Glutamatergic neuron (in vitro differentiated cells): ENCODE data around the gene RBBP8NL. TPM values are rescaled to one million over a fixed set of nuclear protein-coding genes. Genes with fewer than 3 reads are reported as not detected.

Experiments
- DNase-seq: peaks from one replicate; pipeline ENCODE4 v3.0.0; 2022
- H3K27ac Mint-ChIP-seq: one replicate; pipeline ENCODE4 v1.8.0; 2020; ENCODE audit warnings: mild to moderate bottlenecking, mixed read lengths, inconsistent platforms; ENCODE audit not compliant: unreplicated experiment
- H3K27me3 Mint-ChIP-seq: one replicate; pipeline ENCODE4 v1.8.0; 2020; ENCODE audit warnings: mild to moderate bottlenecking, moderate library complexity, mixed read lengths, inconsistent platforms; ENCODE audit not compliant: unreplicated experiment
- H3K36me3 Mint-ChIP-seq: one replicate; pipeline ENCODE4 v1.8.0; 2020; ENCODE audit warnings: mild to moderate bottlenecking, mixed read lengths, inconsistent platforms; ENCODE audit not compliant: unreplicated experiment
- H3K4me1 Mint-ChIP-seq: one replicate; pipeline ENCODE4 v1.8.0; 2020; ENCODE audit warnings: mild to moderate bottlenecking, low read depth, mixed read lengths, inconsistent platforms; ENCODE audit not compliant: unreplicated experiment
- H3K4me3 Mint-ChIP-seq: one replicate; pipeline ENCODE4 v1.8.0; 2020; ENCODE audit warnings: mild to moderate bottlenecking, mixed read lengths, inconsistent platforms; ENCODE audit not compliant: unreplicated experiment
- H3K9me3 Mint-ChIP-seq: one replicate; pipeline ENCODE4 v1.8.0; 2020; ENCODE audit warnings: mild to moderate bottlenecking, moderate library complexity, mixed read lengths, inconsistent platforms; ENCODE audit not compliant: unreplicated experiment
- CTCF ChIP-seq: fragments of 200-600 bp; sonication (generic); IDR thresholded peaks from one replicate; pipeline ENCODE4 v1.5.0; 2021; ENCODE audit not compliant: partially characterized antibody, unreplicated experiment
- total RNA-seq: library from RNA; stranded (reverse); fragmentation: NEBNext Ultra II Directional; extraction: Animal tissue kit (Norgen Biotek cat#: 25700); gene quantifications from one replicate; pipeline ENCODE4 v1.2.1, GENCODE V29; 2021; ENCODE audit not compliant: unreplicated experiment

Gene RBBP8NL
- total RNA-seq, 1 donor from 2014 or later: not detected

- no peak for DNase-seq
- Mint-ChIP-seq H3K36me3 (no peaks in the 10 kb centered on the region), H3K27ac (no peak overlapping the region), H3K9me3 (peaks cover 5% of the 10 kb centered on the region), H3K27me3 (peaks cover 6% of the 10 kb centered on the region), H3K4me1 (peaks cover 7% of the 10 kb centered on the region), H3K4me3 (no peak overlapping the region)
- no peak for TF ChIP-seq CTCF
Observed at GRCh38 chr20:62461157-62461556, 33.8 kb upstream of the RBBP8NL start.

GRCh38 chr20:62460678-62461077, 33.3 kb upstream of the RBBP8NL start:
- Mint-ChIP-seq H3K9me3 (peaks cover 5% of the 10 kb centered on the region), H3K4me3 (no peak overlapping the region), H3K4me1 (peaks cover 8% of the 10 kb centered on the region), H3K27ac (no peak overlapping the region), H3K27me3 (peaks cover 6% of the 10 kb centered on the region), H3K36me3 (no peaks in the 10 kb centered on the region)
- no peak for TF ChIP-seq CTCF
- no peak for DNase-seq

- Mint-ChIP-seq H3K27me3 (peaks cover 9% of the 10 kb centered on the region), H3K4me1 (peaks cover 13% of the 10 kb centered on the region), H3K36me3 (no peaks in the 10 kb centered on the region), H3K9me3 (peaks cover 5% of the 10 kb centered on the region), H3K4me3 (no peak overlapping the region), H3K27ac (no peak overlapping the region)
- DNase-seq: no peak
- TF ChIP-seq CTCF: no peak
Observed at GRCh38 chr20:62459488-62459887, 32.1 kb upstream of the RBBP8NL start.

- H3K4me3 Mint-ChIP-seq: no peak overlapping the region
- no peak overlapping the region for H3K27ac Mint-ChIP-seq
- peaks cover 11% of the 10 kb centered on the region for H3K27me3 Mint-ChIP-seq
- TF ChIP-seq CTCF: no peak
- peaks cover 15% of the 10 kb centered on the region for H3K4me1 Mint-ChIP-seq
- H3K9me3 Mint-ChIP-seq: peaks cover 5% of the 10 kb centered on the region
- no peak for DNase-seq
- no peaks in the 10 kb centered on the region for H3K36me3 Mint-ChIP-seq
Observed at GRCh38 chr20:62458275-62459251, 31.2 kb upstream of the RBBP8NL start.

- Mint-ChIP-seq H3K4me1 (peaks cover 15% of the 10 kb centered on the region), H3K9me3 (peaks cover 3% of the 10 kb centered on the region), H3K27ac (no peak overlapping the region), H3K4me3 (no peak overlapping the region), H3K27me3 (peaks cover 10% of the 10 kb centered on the region), H3K36me3 (no peaks in the 10 kb centered on the region)
- DNase-seq: no peak
- TF ChIP-seq CTCF: no peak
Observed at GRCh38 chr20:62457831-62458230, 30.5 kb upstream of the RBBP8NL start.
